Gastroesophageal sphincter (tissue), 4 donors: Measurements from ENCODE around the gene HDAC10. TPM values are rescaled to one million over a fixed set of nuclear protein-coding genes. Genes with fewer than 3 reads are reported as not detected.

Experiments
- ATAC-seq: fragments of 150-250 bp; one replicate; pipeline ENCODE4 v1.9.1; 2016; ENCODE audit warnings: mild to moderate bottlenecking, moderate library complexity
- H3K27ac ChIP-seq, 4 donors: fragments of 200-600 bp; sonication (generic) in 3 of 4; 1 replicate in 3 of 4; 2 replicates in 1 of 4; pipeline ENCODE4 v1.5.1; 2016 to 2019
- H3K27me3 ChIP-seq: fragments of 200-600 bp; sonication (generic); one replicate; pipeline ENCODE4 v1.5.1; 2019
- H3K36me3 ChIP-seq, 2 donors: fragments of 200-600 bp; sonication (generic); one replicate each; pipeline ENCODE4 v1.5.1; 2019; ENCODE audit warnings: control low read depth in 1 of 2
- H3K4me1 ChIP-seq, 3 donors: fragments of 200-600 bp; sonication (generic); 1 replicate in 2 of 3; 2 replicates in 1 of 3; pipeline ENCODE4 v1.5.1; 2016 to 2019; ENCODE audit warnings: control low read depth in 2 of 3
- H3K4me3 ChIP-seq, 2 donors: fragments of 200-600 bp; sonication (generic); one replicate each; pipeline ENCODE4 v1.5.1; 2019; ENCODE audit warnings: mild to moderate bottlenecking in 1 of 2, moderate library complexity in 1 of 2
- H3K9me3 ChIP-seq, 3 donors: fragments of 200-600 bp; sonication (generic); one replicate each; pipeline ENCODE4 v1.5.1; 2017 to 2019; ENCODE audit warnings: control low read depth in 2 of 3
- CTCF ChIP-seq, 4 experiments: fragments of 200-600 bp in 2 of 4; fragments of 450-650 bp in 2 of 4; sonication (generic) in 1 of 4; IDR thresholded peaks; one replicate each; pipeline ENCODE4 v1.5.1; 2017 to 2019; ENCODE audit warnings: antibody characterized with exemption in 4 of 4, mild to moderate bottlenecking in 2 of 4, moderate library complexity in 2 of 4
- EP300 ChIP-seq: sonication (generic); formaldehyde crosslinking; IDR thresholded peaks from one replicate; pipeline ENCODE4 v1.6.1; 2017; ENCODE audit warnings: antibody characterized with exemption, mild to moderate bottlenecking
- POLR2A ChIP-seq, 2 donors: fragments of 450-650 bp; IDR thresholded peaks; one replicate each; pipeline ENCODE4 v1.6.1; 2017; ENCODE audit warnings: antibody characterized with exemption in 2 of 2, mild to moderate bottlenecking in 2 of 2, moderate library complexity in 1 of 2
- POLR2AphosphoS5 ChIP-seq: sonication (generic); formaldehyde crosslinking; IDR thresholded peaks from one replicate; pipeline ENCODE4 v1.6.1; 2017; ENCODE audit warnings: antibody characterized with exemption
- WGBS, 2 donors: methylation state at CpG; one replicate each; pipeline ENCODE4 v1.1.5; 2018; ENCODE audit warnings: low coverage in 1 of 2; 5-methylcytosine and 5-hydroxymethylcytosine counted together
- total RNA-seq, 4 donors: library from RNA; depleted of rRNA; stranded (reverse); fragments of >200 nt; gene quantifications; one replicate each; pipeline ENCODE4 v1.1.0, GENCODE V29; 2016

Gene HDAC10
- total RNA-seq, 4 donors from 2014 or later = 9.4 to 24.7 (median 12.5) TPM

- Histone ChIP-seq H3K4me3 (no peak overlapping the region), H3K4me1 (peaks cover 0 to 40% (median 0%) of the 10 kb centered on the region in 3 donors), H3K9me3 (no peaks in the 10 kb centered on the region), H3K36me3 (peaks cover 0 to 95% of the 10 kb centered on the region in 2 donors), H3K27me3 (no peaks in the 10 kb centered on the region), H3K27ac (no peak overlapping the region)
- ATAC-seq = no peak
- no CpG with 5 or more reads among the region's 40 CpGs for WGBS, 2 donors
- TF ChIP-seq CTCF (IDR thresholded peaks at IDR 0.05) = no peak
- no peak for TF ChIP-seq EP300
- TF ChIP-seq POLR2A (IDR thresholded peaks at IDR 0.05) = no peak
- no peak for TF ChIP-seq POLR2AphosphoS5
Observed at GRCh38 chr22:50286701-50287318, 35.7 kb upstream of the HDAC10 start.

GRCh38 chr22:50286275-50286674 is 35.2 kb upstream of the HDAC10 start:
- no peaks in the 10 kb centered on the region for H3K9me3 ChIP-seq
- no CpG with 5 or more reads among the region's 21 CpGs for WGBS, 2 donors
- no peak overlapping the region for H3K27ac ChIP-seq
- no peak for TF ChIP-seq EP300
- no peak for TF ChIP-seq POLR2AphosphoS5
- TF ChIP-seq CTCF (IDR thresholded peaks at IDR 0.05) = no peak
- TF ChIP-seq POLR2A (IDR thresholded peaks at IDR 0.05) = no peak
- H3K27me3 ChIP-seq = no peaks in the 10 kb centered on the region
- peaks cover 0 to 97% of the 10 kb centered on the region in 2 donors for H3K36me3 ChIP-seq
- ATAC-seq = no peak
- H3K4me1 ChIP-seq = peaks cover 0 to 35% (median 0%) of the 10 kb centered on the region in 3 donors
- H3K4me3 ChIP-seq = no peak overlapping the region

DNA sequence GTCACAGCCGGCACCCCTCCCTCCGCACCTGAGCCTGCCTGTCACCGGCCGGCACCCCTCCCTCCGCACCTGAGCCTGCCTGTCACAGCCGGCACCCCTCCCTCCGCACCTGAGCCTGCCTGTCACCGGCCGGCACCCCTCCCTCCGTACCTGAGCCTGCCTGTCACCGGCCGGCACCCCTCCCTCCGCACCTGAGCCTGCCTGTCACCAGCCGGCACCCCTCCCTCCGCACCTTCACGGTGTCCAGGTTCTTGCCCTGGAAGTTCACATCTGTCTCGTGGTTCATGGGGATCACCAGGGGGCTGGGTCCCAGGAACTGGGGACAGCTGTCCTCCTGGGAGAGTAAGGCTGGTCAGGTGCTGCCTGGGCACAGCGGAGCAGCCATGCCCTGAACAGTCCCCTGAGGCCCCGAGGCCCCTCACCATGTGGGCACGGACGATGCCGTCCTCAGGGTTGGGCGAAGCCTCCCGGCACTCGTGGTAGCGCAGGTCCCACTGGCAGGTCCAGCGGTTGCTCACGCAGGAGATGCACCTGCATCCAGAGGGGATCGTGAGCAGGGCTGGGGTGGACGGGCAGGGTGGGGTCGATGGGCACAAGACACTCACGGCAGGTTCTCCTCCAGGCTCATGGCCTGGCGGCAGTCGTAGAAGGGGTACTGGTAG is 34.6 kb upstream of the HDAC10 start:
- Histone ChIP-seq H3K27ac (no peak overlapping the region), H3K4me3 (no peak overlapping the region), H3K36me3 (peaks cover 0 to 97% of the 10 kb centered on the region in 2 donors), H3K27me3 (no peaks in the 10 kb centered on the region), H3K9me3 (no peaks in the 10 kb centered on the region), H3K4me1 (peaks cover 0 to 35% (median 0%) of the 10 kb centered on the region in 3 donors)
- no peak for ATAC-seq
- 75 to 100% methylated on average over 2 to 5 of the region's 34 CpGs for WGBS, 2 donors
- TF ChIP-seq CTCF (IDR thresholded peaks at IDR 0.05) = no peak

GRCh38 chr22:50284479-50284878 is 33.4 kb upstream of the HDAC10 start:
- Histone ChIP-seq H3K4me1 (peaks cover 0 to 26% (median 0%) of the 10 kb centered on the region in 3 donors), H3K27me3 (no peaks in the 10 kb centered on the region), H3K36me3 (peaks cover 0 to 97% of the 10 kb centered on the region in 2 donors), H3K4me3 (no peak overlapping the region), H3K9me3 (no peaks in the 10 kb centered on the region), H3K27ac (no peak overlapping the region)
- TF ChIP-seq POLR2AphosphoS5 = no peak
- TF ChIP-seq POLR2A (IDR thresholded peaks at IDR 0.05) = no peak
- TF ChIP-seq EP300 = no peak
- TF ChIP-seq CTCF (IDR thresholded peaks at IDR 0.05) = no peak
- no peak for ATAC-seq
- 80% methylated on average over 1 of the region's 13 CpGs; no CpG with 5 or more reads in 1 of the 2 donors for WGBS, 2 donors

GRCh38 chr22:50283821-50284220 is 32.8 kb upstream of the HDAC10 start:
- 90% methylated on average over 12 of the region's 30 CpGs; no CpG with 5 or more reads in 1 of the 2 donors for WGBS, 2 donors
- TF ChIP-seq POLR2A (IDR thresholded peaks at IDR 0.05) = no peak
- TF ChIP-seq EP300 = no peak
- no peak for ATAC-seq
- no peaks in the 10 kb centered on the region for H3K27me3 ChIP-seq
- peaks cover 0 to 97% of the 10 kb centered on the region in 2 donors for H3K36me3 ChIP-seq
- no peak overlapping the region for H3K4me3 ChIP-seq
- peaks cover 0 to 23% (median 0%) of the 10 kb centered on the region in 3 donors for H3K4me1 ChIP-seq
- no peak overlapping the region for H3K27ac ChIP-seq
- no peaks in the 10 kb centered on the region for H3K9me3 ChIP-seq
